Suprapubic skin (tissue), 3 donors: Measurements from ENCODE around the gene LRP6.

Experiments used
- CTCF ChIP-seq, 2 donors: fragments of 200-600 bp in 1 of 2; fragments of 450-650 bp in 1 of 2; sonication (generic) in 1 of 2; IDR thresholded peaks; one replicate each; pipeline ENCODE4 v1.5.1; 2016 to 2019; ENCODE audit warnings: antibody characterized with exemption in 2 of 2, mild to moderate bottlenecking in 1 of 2, moderate library complexity in 1 of 2
- POLR2AphosphoS5 ChIP-seq, 3 donors: sonication (generic); formaldehyde crosslinking; IDR thresholded peaks; one replicate each; pipeline ENCODE4 v1.6.1; 2017; ENCODE audit warnings: antibody characterized with exemption in 3 of 3

DNA sequence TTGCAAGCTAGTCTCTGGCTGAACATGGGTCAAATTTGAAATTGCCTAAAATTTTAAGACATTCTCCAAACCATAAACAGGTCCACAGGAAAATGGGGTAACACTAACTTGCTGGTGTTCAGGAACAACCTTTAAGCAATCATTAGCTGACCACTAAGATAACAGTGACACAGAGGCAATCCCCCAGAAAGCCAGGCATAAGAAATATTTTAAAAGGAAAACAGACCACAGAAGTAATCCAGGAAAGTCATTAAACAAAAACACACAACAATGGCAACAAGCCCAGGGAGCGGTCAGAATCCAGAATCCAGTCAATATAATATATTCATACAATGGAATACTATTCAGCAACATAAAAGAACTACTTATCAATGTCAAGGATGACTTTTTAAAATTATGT, 59.1 kb downstream of the LRP6 start:
- TF ChIP-seq CTCF (IDR thresholded peaks at IDR 0.05) (no peak), POLR2AphosphoS5 (IDR thresholded peaks at IDR 0.05) (no peak)
